ENCODE data around the gene ELAC1.

- TF ChIP-seq, protein P1, sequence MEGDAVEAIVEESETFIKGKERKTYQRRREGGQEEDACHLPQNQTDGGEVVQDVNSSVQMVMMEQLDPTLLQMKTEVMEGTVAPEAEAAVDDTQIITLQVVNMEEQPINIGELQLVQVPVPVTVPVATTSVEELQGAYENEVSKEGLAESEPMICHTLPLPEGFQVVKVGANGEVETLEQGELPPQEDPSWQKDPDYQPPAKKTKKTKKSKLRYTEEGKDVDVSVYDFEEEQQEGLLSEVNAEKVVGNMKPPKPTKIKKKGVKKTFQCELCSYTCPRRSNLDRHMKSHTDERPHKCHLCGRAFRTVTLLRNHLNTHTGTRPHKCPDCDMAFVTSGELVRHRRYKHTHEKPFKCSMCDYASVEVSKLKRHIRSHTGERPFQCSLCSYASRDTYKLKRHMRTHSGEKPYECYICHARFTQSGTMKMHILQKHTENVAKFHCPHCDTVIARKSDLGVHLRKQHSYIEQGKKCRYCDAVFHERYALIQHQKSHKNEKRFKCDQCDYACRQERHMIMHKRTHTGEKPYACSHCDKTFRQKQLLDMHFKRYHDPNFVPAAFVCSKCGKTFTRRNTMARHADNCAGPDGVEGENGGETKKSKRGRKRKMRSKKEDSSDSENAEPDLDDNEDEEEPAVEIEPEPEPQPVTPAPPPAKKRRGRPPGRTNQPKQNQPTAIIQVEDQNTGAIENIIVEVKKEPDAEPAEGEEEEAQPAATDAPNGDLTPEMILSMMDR (IDR thresholded peaks at IDR 0.05), result no peak
- TF ChIP-seq POLR2A (IDR thresholded peaks at IDR 0.05), result no peak
- TF ChIP-seq POLR2AphosphoS5 (IDR thresholded peaks at IDR 0.05; ENCODE audit: insufficient read depth in 1 of 2, low read depth in 1 of 2), result no peak
Observed at GRCh38 chr18:51011709-51012108, 43.9 kb downstream of the ELAC1 start.
